OCI-LY3 (cell line): ENCODE measurements around the gene PEX10.

ENCODE experiments used
- EZH2phosphoT487 ChIP-seq: fragments of 200-600 bp; shearing (Covaris generic); IDR thresholded peaks from 2 replicates; pipeline ENCODE4 v1.6.1; 2018; ENCODE audit warnings: antibody characterized with exemption, mixed run types, low read depth
- TF ChIP-seq, protein P1 (sequence below): fragments of 200-600, 300-600 bp; sonication (generic); IDR thresholded peaks from 2 replicates; pipeline ENCODE4 v1.5.1; 2014; ENCODE audit warnings: antibody characterized with exemption, low read length, low read depth

DNA sequence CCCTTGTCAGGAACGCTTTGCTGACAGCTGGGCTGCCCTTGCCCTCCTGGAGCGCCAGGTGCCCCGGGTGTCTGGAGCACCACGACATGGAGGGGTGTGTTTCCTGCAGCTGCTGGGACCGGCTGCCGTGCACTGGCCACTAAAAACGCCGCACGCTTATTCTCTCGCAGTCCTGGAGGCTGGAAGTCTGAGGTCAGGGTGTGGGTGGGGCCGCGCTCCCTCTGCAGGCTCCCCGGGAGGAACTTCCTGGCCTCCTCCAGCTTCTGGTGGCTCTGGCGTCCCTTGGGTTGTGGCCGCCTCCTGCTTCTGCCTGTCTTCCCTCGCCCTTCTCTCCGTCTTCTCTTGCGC lies 35.7 kb upstream of the PEX10 start:
- TF ChIP-seq, protein P1, sequence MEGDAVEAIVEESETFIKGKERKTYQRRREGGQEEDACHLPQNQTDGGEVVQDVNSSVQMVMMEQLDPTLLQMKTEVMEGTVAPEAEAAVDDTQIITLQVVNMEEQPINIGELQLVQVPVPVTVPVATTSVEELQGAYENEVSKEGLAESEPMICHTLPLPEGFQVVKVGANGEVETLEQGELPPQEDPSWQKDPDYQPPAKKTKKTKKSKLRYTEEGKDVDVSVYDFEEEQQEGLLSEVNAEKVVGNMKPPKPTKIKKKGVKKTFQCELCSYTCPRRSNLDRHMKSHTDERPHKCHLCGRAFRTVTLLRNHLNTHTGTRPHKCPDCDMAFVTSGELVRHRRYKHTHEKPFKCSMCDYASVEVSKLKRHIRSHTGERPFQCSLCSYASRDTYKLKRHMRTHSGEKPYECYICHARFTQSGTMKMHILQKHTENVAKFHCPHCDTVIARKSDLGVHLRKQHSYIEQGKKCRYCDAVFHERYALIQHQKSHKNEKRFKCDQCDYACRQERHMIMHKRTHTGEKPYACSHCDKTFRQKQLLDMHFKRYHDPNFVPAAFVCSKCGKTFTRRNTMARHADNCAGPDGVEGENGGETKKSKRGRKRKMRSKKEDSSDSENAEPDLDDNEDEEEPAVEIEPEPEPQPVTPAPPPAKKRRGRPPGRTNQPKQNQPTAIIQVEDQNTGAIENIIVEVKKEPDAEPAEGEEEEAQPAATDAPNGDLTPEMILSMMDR, result no peak
- no peak for TF ChIP-seq EZH2phosphoT487
